ENCODE results near the gene MINDY4.

Gene MINDY4

GRCh38 chr7:30916767-30917166 is 145.6 kb downstream of the MINDY4 start:
- no peak for DNase-seq (ENCODE audit: low read depth)

GRCh38 chr7:30917216-30917893 is 146.1 kb downstream of the MINDY4 start:
- DNase-seq (ENCODE audit: low read depth), result no peak

- DNase-seq (ENCODE audit: low read depth), result no peak
These were observed 147.5 kb downstream of the MINDY4 start for GRCh38 chr7:30918676-30919075.

- DNase-seq (ENCODE audit: low read depth), result peak; percentile 36
These were observed 148.9 kb downstream of the MINDY4 start for GRCh38 chr7:30920021-30920583.

GRCh38 chr7:30920584-30921539 is 149.6 kb downstream of the MINDY4 start:
- DNase-seq (ENCODE audit: low read depth), result peak; percentile 46

- no peak for DNase-seq (ENCODE audit: low read depth)
These were observed 150.6 kb downstream of the MINDY4 start for GRCh38 chr7:30921540-30922401.

- DNase-seq (ENCODE audit: low read depth), result no peak
These were observed 151.4 kb downstream of the MINDY4 start for GRCh38 chr7:30922596-30922995.

GRCh38 chr7:30923009-30923773 is 152.0 kb downstream of the MINDY4 start:
- DNase-seq (ENCODE audit: low read depth), result no peak

GRCh38 chr7:30923774-30924413 is 152.7 kb downstream of the MINDY4 start:
- no peak for DNase-seq (ENCODE audit: low read depth)

- no peak for DNase-seq (ENCODE audit: low read depth)
These were observed 153.4 kb downstream of the MINDY4 start for GRCh38 chr7:30924624-30925023.

GRCh38 chr7:30925117-30925516 is 153.9 kb downstream of the MINDY4 start:
- DNase-seq (ENCODE audit: low read depth), result no peak

- DNase-seq (ENCODE audit: low read depth), result no peak
These were observed 154.7 kb downstream of the MINDY4 start for GRCh38 chr7:30925913-30926312.

GRCh38 chr7:30926313-30926712 is 155.1 kb downstream of the MINDY4 start:
- DNase-seq (ENCODE audit: low read depth), result no peak

- DNase-seq (ENCODE audit: low read depth), result no peak
These were observed 155.8 kb downstream of the MINDY4 start for GRCh38 chr7:30927040-30927439.

- DNase-seq (ENCODE audit: low read depth), result no peak
These were observed 156.3 kb downstream of the MINDY4 start for GRCh38 chr7:30927559-30927958.

GRCh38 chr7:30928254-30928872 is 157.1 kb downstream of the MINDY4 start:
- DNase-seq (ENCODE audit: low read depth), result no peak

GRCh38 chr7:30929686-30930085 is 158.5 kb downstream of the MINDY4 start:
- DNase-seq (ENCODE audit: low read depth), result no peak

- no peak for DNase-seq (ENCODE audit: low read depth)
These were observed 159.4 kb downstream of the MINDY4 start for GRCh38 chr7:30930621-30931020.

- peak; percentile 21 for DNase-seq (ENCODE audit: low read depth)
These were observed 160.1 kb downstream of the MINDY4 start for GRCh38 chr7:30931161-30931928.
